HepG2 (cell line): ENCODE data around the gene TP53I3. TPM values are rescaled to one million over a fixed set of nuclear protein-coding genes. Genes with fewer than 3 reads are reported as not detected.
A peak's percentile ranks its signal among the peaks of the same experiment; 100 is the strongest.

Experiments
- BCL3 ChIP-seq: sonication (generic); formaldehyde crosslinking; IDR thresholded peaks from 2 replicates; pipeline ENCODE4 v1.5.1; 2020; ENCODE audit warnings: mild to moderate bottlenecking, missing genetic modification reagents, moderate library complexity
- FOXP4 ChIP-seq: sonication (generic); formaldehyde crosslinking; IDR thresholded peaks from 2 replicates; pipeline ENCODE4 v1.4.0; 2020; ENCODE audit warnings: missing genetic modification reagents
- GMEB1 ChIP-seq: sonication (generic); formaldehyde crosslinking; IDR thresholded peaks from 2 replicates; pipeline ENCODE4 v1.5.1; 2020; ENCODE audit warnings: missing genetic modification reagents, mild to moderate bottlenecking, borderline replicate concordance
- NFKB2 ChIP-seq: sonication (generic); formaldehyde crosslinking; IDR thresholded peaks from 2 replicates; pipeline ENCODE4 v1.4.0; 2020; ENCODE audit warnings: missing genetic modification reagents, borderline replicate concordance
- PHF8 ChIP-seq: sonication (generic); formaldehyde crosslinking; IDR thresholded peaks from 2 replicates; pipeline ENCODE4 v1.5.0; 2020; ENCODE audit warnings: missing genetic modification reagents
- RFXAP ChIP-seq: sonication (generic); formaldehyde crosslinking; IDR thresholded peaks from 2 replicates; pipeline ENCODE4 v1.4.0; 2020; ENCODE audit warnings: missing genetic modification reagents, borderline replicate concordance
- ZBTB39 ChIP-seq: sonication (generic); formaldehyde crosslinking; IDR thresholded peaks from 2 replicates; pipeline ENCODE4 v1.5.0; 2020; ENCODE audit warnings: missing genetic modification reagents
- ZBTB7B ChIP-seq: sonication (generic); formaldehyde crosslinking; IDR thresholded peaks from 2 replicates; pipeline ENCODE4 v1.4.0; 2020; ENCODE audit warnings: missing genetic modification reagents
- ZNF414 ChIP-seq: sonication (generic); formaldehyde crosslinking; IDR thresholded peaks from 2 replicates; pipeline ENCODE4 v1.5.0; 2020; ENCODE audit warnings: missing genetic modification reagents
- ZNF512 ChIP-seq: sonication (generic); formaldehyde crosslinking; IDR thresholded peaks from 2 replicates; pipeline ENCODE4 v1.4.0; 2020; ENCODE audit warnings: mild to moderate bottlenecking, missing genetic modification reagents
- polyA plus RNA-seq, 8 experiments: library from polyadenylated mRNA; depleted of rRNA in 3 of 8; stranded (reverse) in 7 of 8; unstranded in 1 of 8; fragments of >200 nt; fragmentation: Illumina TruSeq in 4 of 8; extraction: Trizol in 4 of 8; gene quantifications; 2 replicates each; pipeline versions ENCODE4 v1.2.1 to v1.2.3, GENCODE V29; 2011 to 2016; ENCODE audit warnings: low read depth in 4 of 8, missing spikeins in 1 of 8, mixed read lengths in 1 of 8; ENCODE audit not compliant: insufficient read depth in 1 of 8
- total RNA-seq, 5 experiments: library from RNA; depleted of rRNA; stranded (reverse); fragments of >200 nt; fragmentation: Illumina TruSeq; extraction: Trizol; gene quantifications; 2 replicates each; pipeline ENCODE4 v1.2.3, GENCODE V29; 2016; ENCODE audit warnings: low read depth in 1 of 5
- TF ChIP-seq, protein P1 (sequence below): sonication (generic); formaldehyde crosslinking; IDR thresholded peaks from 2 replicates; pipeline ENCODE4 v1.4.0; 2020; ENCODE audit warnings: low read depth, mild to moderate bottlenecking, missing genetic modification reagents
- TF ChIP-seq, protein P2 (sequence below): sonication (generic); formaldehyde crosslinking; IDR thresholded peaks from 2 replicates; pipeline ENCODE4 v1.4.0; 2020; ENCODE audit warnings: missing genetic modification reagents, mild to moderate bottlenecking, borderline replicate concordance

Gene TP53I3
- total and polyA plus RNA-seq, 2 of the 13 experiments (the other 11 are each of a cell fraction or from before 2014, with no cell fraction given) = 25.0 to 44.1 TPM

- TF ChIP-seq, protein P1, sequence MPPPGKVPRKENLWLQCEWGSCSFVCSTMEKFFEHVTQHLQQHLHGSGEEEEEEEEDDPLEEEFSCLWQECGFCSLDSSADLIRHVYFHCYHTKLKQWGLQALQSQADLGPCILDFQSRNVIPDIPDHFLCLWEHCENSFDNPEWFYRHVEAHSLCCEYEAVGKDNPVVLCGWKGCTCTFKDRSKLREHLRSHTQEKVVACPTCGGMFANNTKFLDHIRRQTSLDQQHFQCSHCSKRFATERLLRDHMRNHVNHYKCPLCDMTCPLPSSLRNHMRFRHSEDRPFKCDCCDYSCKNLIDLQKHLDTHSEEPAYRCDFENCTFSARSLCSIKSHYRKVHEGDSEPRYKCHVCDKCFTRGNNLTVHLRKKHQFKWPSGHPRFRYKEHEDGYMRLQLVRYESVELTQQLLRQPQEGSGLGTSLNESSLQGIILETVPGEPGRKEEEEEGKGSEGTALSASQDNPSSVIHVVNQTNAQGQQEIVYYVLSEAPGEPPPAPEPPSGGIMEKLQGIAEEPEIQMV (CRISPR knock-in tag) = 0 out of 2 replicates have a peak, but pooled peaks have one; percentile 55
- 0 out of 2 replicates have a peak, but pooled peaks have one; percentile 28 for TF ChIP-seq ZBTB39
- 0 out of 2 replicates have a peak, but pooled peaks have one; percentile 29 for TF ChIP-seq ZNF512 (CRISPR knock-in tag)
- peak; percentile 33; the same call in 1 of the 2 replicates for TF ChIP-seq PHF8 (CRISPR knock-in tag)
- peak; percentile 65 for TF ChIP-seq FOXP4 (CRISPR knock-in tag)
- peak; percentile 80; the same call in 1 of the 2 replicates for TF ChIP-seq RFXAP (CRISPR knock-in tag)
- peak; percentile 14; the same call in 1 of the 2 replicates for TF ChIP-seq ZBTB7B
- TF ChIP-seq, protein P2, sequence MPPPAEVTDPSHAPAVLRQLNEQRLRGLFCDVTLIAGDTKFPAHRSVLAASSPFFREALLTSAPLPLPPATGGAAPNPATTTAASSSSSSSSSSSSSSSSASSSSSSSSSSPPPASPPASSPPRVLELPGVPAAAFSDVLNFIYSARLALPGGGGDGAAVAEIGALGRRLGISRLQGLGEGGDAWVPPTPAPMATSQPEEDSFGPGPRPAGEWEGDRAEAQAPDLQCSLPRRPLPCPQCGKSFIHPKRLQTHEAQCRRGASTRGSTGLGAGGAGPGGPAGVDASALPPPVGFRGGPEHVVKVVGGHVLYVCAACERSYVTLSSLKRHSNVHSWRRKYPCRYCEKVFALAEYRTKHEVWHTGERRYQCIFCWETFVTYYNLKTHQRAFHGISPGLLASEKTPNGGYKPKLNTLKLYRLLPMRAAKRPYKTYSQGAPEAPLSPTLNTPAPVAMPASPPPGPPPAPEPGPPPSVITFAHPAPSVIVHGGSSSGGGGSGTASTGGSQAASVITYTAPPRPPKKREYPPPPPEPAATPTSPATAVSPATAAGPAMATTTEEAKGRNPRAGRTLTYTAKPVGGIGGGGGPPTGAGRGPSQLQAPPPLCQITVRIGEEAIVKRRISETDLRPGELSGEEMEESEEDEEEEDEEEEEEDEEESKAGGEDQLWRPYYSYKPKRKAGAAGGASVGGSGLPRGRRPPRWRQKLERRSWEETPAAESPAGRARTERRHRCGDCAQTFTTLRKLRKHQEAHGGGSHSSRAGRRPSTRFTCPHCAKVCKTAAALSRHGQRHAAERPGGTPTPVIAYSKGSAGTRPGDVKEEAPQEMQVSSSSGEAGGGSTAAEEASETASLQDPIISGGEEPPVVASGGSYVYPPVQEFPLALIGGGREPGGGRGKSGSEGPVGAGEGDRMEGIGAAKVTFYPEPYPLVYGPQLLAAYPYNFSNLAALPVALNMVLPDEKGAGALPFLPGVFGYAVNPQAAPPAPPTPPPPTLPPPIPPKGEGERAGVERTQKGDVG = 0 out of 2 replicates have a peak, but pooled peaks have one; percentile 55
- TF ChIP-seq ZNF414 (CRISPR knock-in tag) = peak; percentile 63; the same call in 1 of the 2 replicates
- TF ChIP-seq GMEB1 = peak; percentile 26; the same call in 1 of the 2 replicates
- peak; percentile 78; the same call in 1 of the 2 replicates for TF ChIP-seq BCL3 (CRISPR knock-in tag)
- peak; percentile 47; the same call in 1 of the 2 replicates for TF ChIP-seq NFKB2 (CRISPR knock-in tag)
Measured at GRCh38 chr2:24095171-24095677, 10.6 kb upstream of the TP53I3 start (continued).
